T1000 (cell line): ENCODE measurements around the gene HPCAL1.

ENCODE experiments used
- DNase-seq: peaks from one replicate; lab custom pipeline; 2025; ENCODE audit warnings: mixed read lengths; lab: John Stamatoyannopoulos, UW

Gene HPCAL1

DNA sequence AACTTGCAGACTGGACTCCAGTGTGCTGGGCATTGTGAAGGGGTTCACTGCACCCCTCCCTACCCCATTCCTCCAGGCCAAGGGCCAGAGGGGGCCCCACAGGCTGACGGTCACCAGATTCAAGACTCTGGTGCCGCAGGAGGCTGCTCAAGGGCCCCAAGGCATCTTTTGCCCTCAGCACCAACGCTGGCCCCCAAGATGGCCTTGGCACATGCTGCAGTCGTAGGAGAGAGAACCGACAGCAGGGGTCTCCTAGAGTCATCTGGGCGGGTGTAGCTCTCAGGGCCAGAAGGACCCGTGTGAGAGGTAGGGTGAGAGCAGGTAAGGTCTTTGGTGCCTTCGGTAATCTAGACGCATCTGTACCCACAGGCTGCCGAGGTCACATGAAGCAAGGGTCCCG is 164.1 kb downstream of the HPCAL1 start:
- no peak for DNase-seq

DNA sequence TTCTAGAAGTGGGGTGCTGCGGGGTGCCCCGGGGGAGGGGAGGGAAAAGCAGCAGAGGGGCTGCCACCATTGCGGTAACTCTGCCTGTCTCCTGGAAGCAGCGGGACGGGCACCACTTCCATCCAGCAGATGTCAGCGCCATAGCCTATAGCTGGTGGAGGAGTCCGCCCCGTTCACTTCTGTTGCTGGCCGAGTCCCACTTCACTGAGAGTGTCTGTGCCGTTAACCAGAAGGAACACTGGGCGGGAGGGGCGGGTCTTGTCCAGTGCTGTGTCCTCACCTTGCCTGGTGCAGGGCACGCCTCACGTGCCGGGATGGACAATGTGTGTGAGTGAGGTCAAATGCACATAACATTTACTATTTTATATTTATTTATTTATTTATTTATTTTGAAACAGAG is 164.7 kb downstream of the HPCAL1 start:
- DNase-seq = no peak

- DNase-seq = no peak
Measured at GRCh38 chr2:10469301-10469700, 166.6 kb downstream of the HPCAL1 start.

- DNase-seq = no peak
Measured at GRCh38 chr2:10469955-10470608, 167.4 kb downstream of the HPCAL1 start.

DNA sequence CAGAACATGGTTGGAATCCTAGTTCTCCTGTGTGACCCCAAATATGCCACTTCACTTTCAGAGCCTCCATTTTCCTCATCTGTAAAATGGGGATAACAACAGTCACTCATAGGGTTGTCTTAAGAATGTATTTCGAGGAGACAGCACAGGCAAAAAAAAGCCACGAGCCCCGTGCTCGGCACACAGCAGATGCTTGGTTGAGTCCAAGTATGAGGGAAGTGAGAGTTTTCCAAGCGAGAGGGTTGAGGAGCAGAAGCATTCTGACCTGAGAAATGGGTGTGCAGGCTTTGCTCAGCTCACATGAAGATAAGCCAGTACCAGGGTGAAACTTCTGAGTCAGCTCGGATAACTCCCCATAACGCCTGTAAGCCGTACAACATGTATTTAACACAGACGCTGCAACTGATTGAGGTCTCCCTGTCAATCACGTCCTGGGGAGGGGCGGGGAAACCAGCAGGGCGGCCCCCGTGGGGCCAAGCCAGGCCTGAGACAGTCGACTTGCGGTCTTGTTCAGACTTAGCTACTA is 168.4 kb downstream of the HPCAL1 start:
- no peak for DNase-seq

GRCh38 chr2:10471955-10472354 is 169.3 kb downstream of the HPCAL1 start:
- DNase-seq = no peak

- DNase-seq = no peak
Measured at GRCh38 chr2:10473121-10473756, 170.5 kb downstream of the HPCAL1 start.

DNA sequence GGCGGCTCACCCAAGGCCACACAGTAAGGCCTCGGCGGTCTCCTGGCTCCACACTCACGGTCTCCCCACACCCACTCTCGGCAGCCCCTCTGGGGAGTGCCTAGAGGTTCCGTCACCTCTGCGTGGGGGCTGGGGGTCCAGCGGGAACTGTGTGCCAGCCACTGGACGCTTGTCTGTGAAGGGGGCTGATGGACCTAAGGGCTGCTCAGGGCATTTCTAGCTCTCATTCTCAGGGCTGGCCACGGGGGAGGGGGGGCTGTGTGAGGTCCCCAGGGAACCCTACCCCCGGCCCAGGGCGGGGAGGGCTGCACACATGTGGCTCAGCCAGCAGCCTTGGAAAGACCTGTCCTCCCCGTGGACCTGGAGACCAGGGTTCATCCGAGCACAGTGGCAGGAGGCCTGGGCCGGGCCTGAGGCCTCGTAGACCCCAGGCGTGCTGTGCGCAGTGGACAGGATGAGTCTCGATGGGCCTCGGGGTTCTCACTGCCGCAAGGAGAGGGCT is 172.6 kb downstream of the HPCAL1 start:
- DNase-seq = no peak

GRCh38 chr2:10475811-10476660 is 173.3 kb downstream of the HPCAL1 start:
- DNase-seq = no peak

DNA sequence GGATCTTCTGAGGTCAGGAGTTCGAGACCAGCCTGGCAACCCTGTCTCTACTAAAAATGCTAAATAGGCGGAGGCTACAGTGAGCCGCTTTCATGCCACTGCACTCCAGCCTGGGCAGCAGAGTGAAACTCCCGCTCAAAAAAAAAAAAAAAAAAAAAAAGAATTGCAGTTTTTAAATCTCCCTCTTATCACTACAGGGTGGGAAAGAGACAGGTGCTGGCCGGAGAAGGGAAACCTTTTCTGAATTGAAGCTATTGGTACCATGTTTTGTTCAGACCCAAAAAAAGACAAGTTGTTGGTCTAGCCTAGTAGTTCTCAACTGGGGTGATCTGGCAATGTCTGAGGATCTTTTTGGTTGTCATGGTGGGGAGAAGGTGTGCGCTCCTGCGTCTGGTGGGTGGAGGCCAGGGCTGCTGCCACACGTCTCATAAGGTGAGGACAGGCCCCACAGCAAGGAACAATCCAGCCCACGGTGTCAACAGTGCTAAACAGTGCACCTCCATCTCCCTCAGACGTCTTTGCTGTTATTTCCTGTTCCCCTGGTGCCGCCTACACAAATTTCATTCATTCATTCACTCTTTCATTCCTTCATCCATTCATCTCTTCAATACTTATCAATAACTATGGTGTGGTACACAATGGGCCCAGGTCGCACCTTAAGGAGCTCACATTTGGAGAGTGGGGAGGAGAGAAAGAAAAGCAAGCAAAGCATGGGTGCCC is 174.2 kb downstream of the HPCAL1 start:
- no peak for DNase-seq
